NCI-H128 (cell line): Measurements from ENCODE around the gene FAM193A.
"Not testable (repeated sequence)": the region's sequence is repeated elsewhere in the genome, so short reads cannot be mapped to it uniquely, and the experiment has no call there.

Experiments
- DNase-seq: peaks from one replicate; lab custom pipeline; 2025; ENCODE audit not compliant: unreplicated experiment; lab: John Stamatoyannopoulos, UW

Gene FAM193A

GRCh38 chr4:2721586-2721985 lies 185.1 kb downstream of the FAM193A start:
- no peak for DNase-seq

DNA sequence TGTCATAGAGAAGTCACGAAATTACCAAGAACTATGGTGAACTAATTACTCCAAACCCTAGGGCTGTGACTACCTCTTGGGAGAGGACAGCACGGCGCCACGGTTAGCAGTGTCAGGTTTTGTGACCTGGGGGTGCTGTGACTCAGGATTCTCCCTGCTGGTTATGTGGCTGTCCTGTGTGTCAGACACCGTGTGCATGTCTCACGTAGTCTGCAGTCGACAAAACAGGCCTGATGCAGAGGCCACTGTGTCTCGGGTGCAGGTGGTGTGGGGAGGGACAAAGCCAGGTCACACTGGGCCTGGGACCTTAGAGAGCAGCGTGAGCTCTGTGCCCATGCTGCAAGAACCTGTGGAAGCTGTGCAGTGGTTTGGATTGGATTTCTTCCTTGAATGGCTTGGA lies 185.6 kb downstream of the FAM193A start:
- no peak for DNase-seq

DNA sequence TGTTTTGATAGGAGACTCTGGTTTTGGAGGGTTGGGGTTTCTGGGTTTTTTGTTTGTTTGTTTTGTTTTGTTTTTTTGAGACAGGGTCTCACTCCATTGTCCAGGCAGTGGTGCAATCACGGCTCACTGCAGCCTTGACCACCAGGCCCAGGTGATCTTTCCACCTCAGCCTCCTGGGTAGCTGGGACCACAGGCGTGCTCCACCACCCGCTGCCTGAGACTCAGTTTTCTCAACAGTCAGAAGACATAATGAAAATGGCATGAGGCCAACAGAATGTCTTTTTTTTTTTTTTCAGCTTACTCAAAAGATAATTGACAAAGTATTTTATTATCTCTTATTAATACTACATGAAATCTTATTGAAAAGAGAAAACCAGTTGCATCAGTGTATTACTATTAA lies 187.3 kb downstream of the FAM193A start:
- no peak for DNase-seq

DNA sequence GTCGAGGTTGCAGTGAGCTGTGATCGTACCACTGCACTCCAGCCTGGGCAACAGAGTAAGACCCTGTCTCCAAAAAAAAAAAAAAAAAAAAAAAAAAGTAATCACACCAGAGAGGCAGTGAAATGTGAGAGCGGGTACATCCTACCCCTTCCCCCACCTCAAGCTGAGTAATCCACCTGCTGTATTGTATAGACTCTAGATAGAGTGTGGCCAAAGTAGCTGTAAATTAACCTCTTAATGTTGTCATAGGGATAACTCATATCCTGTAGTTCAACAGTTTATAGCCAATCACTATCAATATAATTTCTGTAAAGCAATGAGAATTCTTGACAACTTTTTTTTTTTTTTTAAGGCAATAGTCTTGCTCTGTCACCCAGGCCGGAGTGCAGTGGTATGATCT lies 188.9 kb downstream of the FAM193A start:
- DNase-seq: no peak

GRCh38 chr4:2726881-2727280 lies 190.4 kb downstream of the FAM193A start:
- not testable (repeated sequence) for DNase-seq

- no peak for DNase-seq
Observed at GRCh38 chr4:2728221-2728620, 191.8 kb downstream of the FAM193A start.

DNA sequence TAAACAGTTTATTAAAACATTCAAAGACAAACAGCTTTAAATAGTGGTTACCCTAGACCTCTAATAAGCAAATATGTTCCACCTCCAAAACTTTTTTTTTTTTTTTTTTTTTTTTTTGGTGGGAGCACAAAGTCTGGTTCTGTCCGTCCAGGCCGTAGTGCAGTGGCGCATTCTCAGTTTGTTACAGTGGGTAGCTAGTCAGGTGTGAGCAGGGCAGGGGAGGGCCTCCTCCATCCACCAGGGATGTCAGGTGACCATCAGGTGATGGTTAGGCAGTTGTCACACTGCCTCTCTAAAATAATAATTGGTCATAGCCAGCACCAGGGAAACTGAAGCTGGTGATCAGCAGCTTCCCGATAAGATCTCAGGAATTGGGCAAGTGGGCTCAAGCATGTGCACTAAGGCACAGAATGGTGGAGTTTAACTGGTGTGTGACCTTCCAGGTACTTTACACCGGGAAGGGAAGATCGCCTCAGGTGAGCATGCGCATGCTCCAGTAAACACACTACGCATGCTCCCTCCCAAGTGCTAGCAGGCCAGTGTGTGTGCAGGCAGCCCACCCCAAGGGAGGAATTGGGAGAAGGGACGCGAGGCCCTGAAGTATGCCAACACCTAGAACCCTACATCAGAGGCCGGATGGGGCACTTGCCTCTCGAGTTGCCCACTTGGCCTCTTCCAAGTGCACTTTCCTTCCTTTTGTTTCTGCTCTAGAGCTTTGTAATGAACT lies 192.5 kb downstream of the FAM193A start:
- DNase-seq: no peak

GRCh38 chr4:2729533-2729875 lies 193.1 kb downstream of the FAM193A start:
- no peak for DNase-seq

GRCh38 chr4:2731907-2732317 lies 195.5 kb downstream of the FAM193A start:
- no peak for DNase-seq

DNA sequence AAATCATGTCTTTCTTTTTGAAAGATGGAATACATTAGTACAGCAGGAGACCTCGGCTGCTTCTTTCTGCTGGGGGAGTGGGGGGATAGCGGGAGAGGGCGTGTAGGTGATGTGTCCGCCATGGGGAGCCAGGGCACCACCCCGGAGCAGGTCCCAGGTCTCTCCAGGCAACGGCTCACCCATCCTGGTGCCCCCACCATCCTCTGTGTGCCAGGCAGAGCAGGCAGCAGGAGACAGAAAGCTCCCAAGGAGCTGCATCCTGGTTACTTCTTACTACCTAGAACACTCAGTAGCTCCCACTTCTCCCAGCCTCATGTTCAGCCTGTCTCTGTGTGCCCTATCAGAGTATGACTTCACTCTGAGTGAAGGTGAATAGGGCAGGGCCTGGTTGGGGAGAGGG lies 196.1 kb downstream of the FAM193A start:
- DNase-seq: no peak

GRCh38 chr4:2733001-2733843 lies 196.8 kb downstream of the FAM193A start:
- DNase-seq: no peak

DNA sequence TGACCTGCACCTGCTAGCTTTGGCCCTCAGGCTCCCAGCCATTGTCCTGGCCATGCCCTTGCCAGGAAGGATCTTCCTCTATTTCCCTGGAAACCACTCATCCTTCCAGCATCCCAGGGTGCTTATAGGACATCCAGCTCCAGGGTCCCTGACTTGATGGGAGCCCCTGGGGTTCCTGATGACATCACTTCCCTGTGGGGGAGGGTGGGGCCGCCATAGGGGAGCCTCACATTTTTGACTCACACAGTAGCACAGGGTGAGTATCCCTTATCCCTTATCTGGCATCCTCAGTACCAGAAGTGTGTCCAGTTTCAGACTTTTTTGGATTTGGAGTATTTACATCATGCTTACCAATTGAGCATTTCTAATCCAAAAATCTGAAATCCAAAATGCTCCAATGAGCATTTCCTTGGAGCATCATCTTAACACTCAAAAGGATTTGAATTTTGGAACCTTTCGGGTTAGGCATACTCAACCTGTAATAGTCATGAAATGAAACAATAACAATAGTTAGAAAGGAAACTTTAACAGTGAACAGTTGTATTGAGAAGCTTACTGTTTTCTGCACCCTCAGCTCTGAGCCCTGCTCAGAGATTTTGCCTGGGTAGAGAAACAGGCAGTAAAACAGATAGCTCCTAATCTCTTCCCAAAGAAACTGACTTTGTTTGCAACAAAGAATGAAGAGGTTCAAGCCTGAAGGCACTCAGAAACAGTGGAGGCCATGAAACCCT lies 197.6 kb downstream of the FAM193A start:
- DNase-seq: no peak

DNA sequence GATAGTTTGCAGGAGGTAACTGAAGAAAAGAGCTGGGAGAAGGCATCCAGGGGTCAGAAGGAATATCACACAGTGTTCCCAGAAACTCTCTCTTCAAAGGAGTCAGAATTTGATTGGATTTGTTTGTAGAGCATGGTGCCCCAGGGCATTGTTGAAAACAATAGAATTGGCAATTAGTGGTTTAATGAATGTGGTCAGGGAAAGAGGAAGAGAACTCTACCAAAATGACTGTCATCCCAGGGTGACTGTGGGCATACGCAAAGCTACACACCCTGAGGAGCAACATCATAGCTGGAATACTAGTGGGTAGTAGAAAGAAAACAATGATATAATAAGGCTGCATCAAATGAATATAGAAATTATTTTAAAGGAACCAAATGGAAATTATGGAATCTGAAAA lies 198.2 kb downstream of the FAM193A start:
- DNase-seq: no peak

DNA sequence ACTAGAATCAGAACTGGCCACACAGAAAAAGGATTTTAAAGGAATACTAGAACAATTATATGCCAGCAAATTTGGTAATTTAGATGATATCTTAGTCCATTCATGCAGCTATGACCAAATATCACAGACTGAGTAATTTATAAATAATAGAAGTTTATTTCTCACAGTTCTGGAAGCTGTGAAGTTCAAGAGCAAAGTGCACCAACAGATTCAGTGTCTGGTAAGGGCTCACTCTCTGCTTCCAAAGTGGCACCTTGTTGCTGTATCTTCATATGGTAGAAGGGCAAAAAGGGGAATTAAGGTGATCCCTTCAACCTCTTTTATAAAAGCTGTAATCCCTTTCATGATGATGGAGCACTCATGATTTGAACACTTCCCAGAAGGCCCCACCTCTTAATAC lies 199.4 kb downstream of the FAM193A start:
- DNase-seq: no peak

GRCh38 chr4:2738296-2738695 lies 201.8 kb downstream of the FAM193A start:
- not testable (repeated sequence) for DNase-seq

DNA sequence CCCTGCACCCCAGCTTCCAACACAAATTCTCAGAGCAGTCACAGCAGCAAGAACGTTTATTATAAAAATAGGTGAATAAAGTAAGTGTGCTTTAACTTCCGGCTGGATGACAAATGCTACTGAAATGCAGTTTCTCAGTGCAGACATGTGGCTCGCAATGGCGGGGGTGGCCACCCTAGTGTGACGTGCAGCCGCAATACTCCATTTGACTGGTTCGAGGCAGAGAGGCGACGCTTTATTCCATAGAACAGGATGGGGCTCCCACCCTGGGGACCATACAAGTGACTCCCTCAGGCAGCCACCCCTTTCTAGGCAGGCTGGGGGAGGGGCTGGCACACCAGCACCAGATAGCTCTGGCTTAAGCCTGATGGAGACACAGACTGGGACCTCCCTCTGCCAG lies 205.2 kb downstream of the FAM193A start:
- no peak for DNase-seq

DNA sequence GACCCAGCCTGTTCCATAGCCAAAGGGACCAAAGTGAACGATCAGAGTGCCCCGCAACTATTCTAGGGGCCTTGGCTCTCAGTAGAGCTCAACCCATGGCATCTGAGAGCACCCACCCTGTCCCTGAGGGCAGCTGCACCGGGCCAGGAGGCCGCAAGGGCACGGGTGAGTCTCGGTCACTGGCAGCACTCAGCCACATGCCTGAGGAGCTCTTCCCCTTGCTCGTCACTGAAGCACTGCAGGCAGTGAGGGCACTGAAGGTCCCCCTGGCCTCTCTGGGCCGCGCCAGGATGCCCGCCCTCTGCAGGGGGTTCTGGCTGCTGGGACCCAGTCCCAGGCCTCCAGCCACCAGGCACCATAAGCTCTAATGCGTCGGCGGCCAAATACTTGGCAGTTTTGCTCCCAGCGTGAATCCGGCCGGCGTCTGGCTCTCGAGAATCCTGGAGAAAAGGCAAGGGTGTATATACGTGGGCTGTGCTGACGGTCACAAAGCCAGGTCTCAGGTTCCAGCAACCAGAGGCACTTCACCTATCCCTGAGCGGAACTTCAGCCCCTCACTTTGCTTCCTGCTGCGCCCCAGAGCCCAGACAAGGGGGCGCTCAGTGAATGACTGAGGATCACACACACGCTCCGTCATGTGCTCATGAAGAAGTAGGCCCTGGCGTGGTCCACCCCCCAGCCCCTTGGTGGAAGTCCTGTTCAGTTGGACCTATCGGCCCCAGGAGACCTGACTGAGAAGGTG lies 205.8 kb downstream of the FAM193A start:
- no peak for DNase-seq

DNA sequence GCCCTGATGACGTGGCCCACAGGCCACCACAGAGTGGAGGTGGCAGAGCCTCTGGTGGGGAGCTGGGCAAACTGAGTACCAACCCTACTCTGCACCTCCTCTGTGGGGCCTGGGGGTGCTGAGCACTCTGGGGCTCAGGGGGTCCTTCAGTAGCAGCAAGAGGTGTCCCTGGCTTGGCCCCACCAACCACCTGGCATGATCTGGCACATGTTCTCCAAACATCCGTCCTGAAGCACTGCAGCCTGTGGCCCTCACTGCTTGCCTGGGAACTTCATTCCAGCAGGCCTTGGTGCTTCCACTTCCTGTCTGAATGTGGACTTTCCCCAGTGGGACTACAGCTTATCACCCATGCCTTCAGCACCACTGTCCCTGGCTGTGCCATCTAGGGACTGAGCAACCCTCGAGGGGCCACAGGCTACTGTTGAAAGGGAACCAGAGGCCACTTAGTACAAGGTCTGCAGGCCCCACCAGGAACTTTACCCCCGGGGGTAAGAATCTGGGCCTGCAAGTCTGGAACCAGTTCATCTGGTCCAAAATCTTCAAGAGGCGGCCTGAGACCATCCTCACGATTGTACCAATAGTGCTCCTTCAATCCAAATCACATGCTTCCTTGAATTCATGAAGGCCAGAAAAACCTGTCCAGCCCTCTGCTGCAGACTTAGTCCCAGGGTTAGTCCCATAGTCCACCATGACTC lies 206.5 kb downstream of the FAM193A start:
- DNase-seq: no peak

DNA sequence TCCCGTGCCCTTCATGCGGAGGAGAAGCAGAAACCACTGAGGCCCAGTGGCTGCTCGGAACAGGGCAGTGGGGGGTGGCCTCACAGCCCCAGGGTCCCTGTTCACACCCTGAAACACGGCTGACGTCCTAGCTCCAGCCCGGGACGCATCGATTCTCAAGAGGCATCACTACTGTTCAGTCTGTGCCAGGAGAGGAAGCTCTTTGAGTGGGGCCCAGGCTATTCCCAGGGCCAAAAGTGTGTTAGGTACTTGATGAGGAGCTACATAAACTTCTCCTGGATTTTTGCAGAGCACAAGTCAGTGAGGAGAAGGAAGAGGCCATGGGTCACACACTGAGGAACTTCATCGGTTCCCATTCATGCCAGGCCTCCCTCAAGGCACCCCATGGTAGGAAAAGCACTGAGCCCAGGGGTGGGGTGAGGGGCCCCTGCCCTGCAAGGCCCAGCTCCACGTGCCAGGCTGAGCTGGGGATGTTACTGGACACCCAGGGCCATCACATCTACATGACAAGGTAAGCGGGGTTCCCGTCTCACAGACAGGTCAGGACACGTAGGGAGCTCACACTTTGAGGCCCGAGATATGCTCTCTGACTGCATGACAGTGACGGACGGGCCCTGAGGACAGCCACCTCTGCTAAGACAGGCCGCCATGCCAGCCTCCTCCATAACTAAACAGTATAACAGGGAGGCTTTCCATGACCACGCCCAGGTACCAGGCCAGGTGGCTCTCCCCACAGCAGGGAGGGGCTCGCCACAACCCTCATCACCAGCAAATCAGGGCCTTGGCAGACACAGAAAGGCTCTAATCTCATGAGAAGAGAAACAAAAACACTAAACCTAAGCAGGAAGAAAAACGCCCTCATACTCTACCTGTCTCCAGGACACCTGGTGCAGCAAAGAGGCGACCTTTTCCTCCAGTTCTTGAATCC lies 207.3 kb downstream of the FAM193A start:
- no peak for DNase-seq
